AG04449 (cell line): ENCODE results near the gene TMEM205.

Source experiments
- CTCF ChIA-PET: fragments of 350-600 bp; formaldehyde crosslinking; extraction: SDS; loops from one replicate; lab custom pipeline; 2021; ENCODE audit warnings: antibody characterized with exemption; lab: Yijun Ruan, JAX
- POLR2A ChIA-PET: fragments of 400-600, 350-600 bp; formaldehyde crosslinking; extraction: SDS; loops from one replicate; lab custom pipeline; 2020; ENCODE audit warnings: antibody characterized with exemption, inconsistent platforms; lab: Yijun Ruan, JAX
- DNase-seq: peaks from one replicate; pipeline ENCODE4 v3.0.0-alpha.2; 2010; ENCODE audit warnings: low read depth, low spot score
- H3K4me3 ChIP-seq: 2 replicates; pipeline ENCODE4 v1.5.1; 2011; ENCODE audit warnings: low read depth, mild to moderate bottlenecking, control low read depth, low read length
- TF ChIP-seq, protein P1 (sequence below): IDR thresholded peaks from one replicate; pipeline ENCODE4 v1.5.1; 2011; ENCODE audit warnings: mild to moderate bottlenecking, moderate library complexity, low read length, control low read depth, inconsistent platforms; ENCODE audit not compliant: insufficient read depth; ENCODE audit errors: missing control alignments

TMEM205 gene

DNA sequence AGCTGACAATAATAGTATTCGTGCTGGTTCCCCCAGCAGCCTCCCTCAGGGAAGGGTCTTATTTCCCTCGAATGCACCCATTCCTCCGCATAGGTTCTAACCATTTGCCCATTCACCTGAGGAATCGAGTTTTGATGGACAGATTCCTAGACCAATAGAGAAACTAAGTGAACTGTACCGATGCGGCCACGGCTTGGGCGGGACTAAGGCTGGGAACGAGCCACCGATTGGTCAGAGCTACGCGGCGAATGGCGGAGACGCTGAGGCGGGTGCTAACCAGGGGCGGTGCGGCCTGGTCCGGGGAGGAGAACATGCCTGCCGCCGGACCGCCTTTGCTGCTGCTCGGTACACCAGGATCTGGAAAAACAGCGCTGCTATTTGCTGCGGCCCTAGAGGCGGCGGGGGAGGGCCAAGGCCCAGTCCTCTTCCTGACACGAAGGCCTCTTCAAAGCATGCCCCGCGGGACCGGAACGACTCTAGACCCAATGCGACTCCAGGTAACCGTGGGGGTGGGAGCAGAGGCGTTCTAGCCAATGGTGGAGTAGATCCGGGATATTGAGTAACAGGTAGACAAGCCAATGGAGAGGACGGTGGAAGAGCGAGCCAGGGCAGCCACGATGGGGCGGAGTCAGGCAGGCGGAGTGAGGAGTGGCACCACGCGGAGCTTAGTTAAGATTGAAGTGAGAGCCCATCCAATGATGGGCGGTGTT is 28.5 kb upstream of the TMEM205 start, which contains the start of gene SWSAP1:
Gene SWSAP1, plus strand, starts transcription at position 234 of the 710 bp plus-strand sequence. Its CDS starts 15 bp downstream, at position 249.
- POLR2A ChIA-PET, result interaction anchor here (0.6 to 1.5 kb wide), 8 partner anchors 11 to 61 kb away, joined by 3 to 11 read pairs (median 3); partner anchors contain the start of genes CCDC159, ODAD3, PRKCSH and TMEM205
- CTCF ChIA-PET, result interaction anchor here (0.7 to 5.6 kb wide), 10 partner anchors 9 to 162 kb away, joined by 3 to 18 read pairs (median 4); partner anchors contain the start of genes CCDC159, RGL3 and TMEM205
- peak within 1 kb of the TSS; percentile 65 for H3K4me3 ChIP-seq
- peak; percentile 94 for DNase-seq
- TF ChIP-seq, protein P1, sequence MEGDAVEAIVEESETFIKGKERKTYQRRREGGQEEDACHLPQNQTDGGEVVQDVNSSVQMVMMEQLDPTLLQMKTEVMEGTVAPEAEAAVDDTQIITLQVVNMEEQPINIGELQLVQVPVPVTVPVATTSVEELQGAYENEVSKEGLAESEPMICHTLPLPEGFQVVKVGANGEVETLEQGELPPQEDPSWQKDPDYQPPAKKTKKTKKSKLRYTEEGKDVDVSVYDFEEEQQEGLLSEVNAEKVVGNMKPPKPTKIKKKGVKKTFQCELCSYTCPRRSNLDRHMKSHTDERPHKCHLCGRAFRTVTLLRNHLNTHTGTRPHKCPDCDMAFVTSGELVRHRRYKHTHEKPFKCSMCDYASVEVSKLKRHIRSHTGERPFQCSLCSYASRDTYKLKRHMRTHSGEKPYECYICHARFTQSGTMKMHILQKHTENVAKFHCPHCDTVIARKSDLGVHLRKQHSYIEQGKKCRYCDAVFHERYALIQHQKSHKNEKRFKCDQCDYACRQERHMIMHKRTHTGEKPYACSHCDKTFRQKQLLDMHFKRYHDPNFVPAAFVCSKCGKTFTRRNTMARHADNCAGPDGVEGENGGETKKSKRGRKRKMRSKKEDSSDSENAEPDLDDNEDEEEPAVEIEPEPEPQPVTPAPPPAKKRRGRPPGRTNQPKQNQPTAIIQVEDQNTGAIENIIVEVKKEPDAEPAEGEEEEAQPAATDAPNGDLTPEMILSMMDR, result no peak

DNA sequence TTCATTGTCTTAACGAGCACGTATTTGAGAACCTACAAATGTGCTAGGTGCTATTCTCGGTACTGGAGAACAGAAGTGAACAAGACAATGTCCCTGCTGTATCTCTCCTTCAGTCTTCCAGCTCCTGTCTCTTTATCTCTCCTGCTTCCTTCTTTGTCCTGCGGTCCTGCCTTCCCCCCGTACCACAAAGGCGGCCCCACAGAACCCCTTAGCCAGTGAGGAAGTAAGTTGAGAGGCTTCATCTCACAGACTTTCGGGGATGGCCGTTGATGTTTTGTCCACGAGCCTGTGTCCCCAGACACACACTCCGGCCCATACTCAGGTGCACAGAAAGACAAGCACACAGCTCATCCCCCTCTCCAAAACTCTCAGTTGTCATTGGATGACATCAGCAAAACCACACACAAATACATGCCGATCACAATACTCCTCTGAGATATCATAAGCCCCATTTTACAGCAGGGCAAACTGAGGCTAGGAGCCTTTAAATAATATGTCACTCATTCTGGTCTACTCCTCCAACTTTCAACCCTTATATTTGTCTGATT is 27.9 kb upstream of the TMEM205 start:
- POLR2A ChIA-PET, result interaction anchor here (0.8 to 1.5 kb wide), 5 partner anchors 11 to 61 kb away, joined by 3 to 11 read pairs (median 3); partner anchors contain the start of genes CCDC159, ODAD3, PRKCSH and TMEM205
- peak overlapping the region; percentile 51 for H3K4me3 ChIP-seq
- CTCF ChIA-PET, result interaction anchor here (0.8 to 5.6 kb wide), 4 partner anchors 28 to 108 kb away, joined by 3 to 18 read pairs (median 4); partner anchors contain the start of genes CCDC159 and TMEM205
- TF ChIP-seq, protein P1, result no peak
- DNase-seq, result no peak

DNA sequence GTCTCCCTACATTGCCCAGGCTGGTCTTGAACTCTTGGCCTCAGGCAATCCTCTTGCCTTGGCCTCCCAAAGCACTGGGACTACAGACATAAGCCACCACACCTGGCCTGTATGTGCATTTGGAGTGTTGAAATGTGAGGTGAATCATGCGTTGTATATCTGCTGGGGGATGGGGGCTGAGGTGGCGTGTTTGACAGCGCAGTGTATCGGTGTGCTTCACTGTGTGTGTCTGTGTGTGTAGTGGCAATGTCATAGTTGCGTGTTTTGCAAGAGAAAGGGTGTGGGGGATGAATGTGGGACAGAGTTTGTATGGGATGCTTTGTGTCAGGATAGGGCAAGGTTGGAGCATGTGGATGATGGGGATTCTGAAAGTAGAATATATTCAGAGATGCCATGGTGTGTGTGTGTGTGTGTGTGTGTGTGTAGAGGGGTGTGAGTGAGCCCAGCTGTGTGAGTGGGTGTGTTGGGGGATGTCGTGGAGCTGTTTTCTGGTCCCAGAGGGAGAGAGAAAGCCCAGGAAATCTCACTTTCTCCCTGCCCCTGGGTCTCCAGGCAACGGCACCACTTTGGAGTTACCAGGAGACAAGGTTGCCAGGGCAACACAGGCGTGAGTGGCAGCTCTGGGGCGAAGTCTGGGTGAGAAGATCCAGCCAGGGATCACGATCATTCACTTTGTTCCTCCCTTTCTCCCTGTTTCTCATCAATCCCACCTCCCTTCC is 27.3 kb upstream of the TMEM205 start:
- TF ChIP-seq, protein P1, result no peak

DNA sequence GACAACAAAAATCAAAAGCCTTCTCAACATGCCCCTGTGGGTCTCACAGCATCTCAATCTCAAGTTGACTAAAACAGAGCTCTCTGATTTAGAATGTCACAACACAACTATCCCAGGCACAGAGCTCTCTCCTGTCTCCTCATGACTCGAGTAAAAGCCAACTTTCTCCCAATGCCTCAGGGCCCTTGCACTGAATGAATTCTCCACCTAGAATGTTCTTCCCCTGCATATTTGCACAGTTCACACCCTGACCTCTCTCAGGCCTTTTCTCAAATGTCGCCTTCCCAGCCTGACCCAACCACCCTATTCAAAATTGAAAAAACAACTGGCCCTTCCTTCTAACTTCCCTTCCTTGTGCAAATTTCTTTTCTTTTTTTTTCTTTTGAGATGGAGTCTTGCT is 24.7 kb upstream of the TMEM205 start:
- no peak overlapping the region for H3K4me3 ChIP-seq
- no peak for DNase-seq
- CTCF ChIA-PET, result interaction anchor here (0.7 to 3.5 kb wide), 2 partner anchors 10 to 11 kb away, joined by 3 to 17 read pairs; no protein-coding TSS in a partner anchor
- POLR2A ChIA-PET, result no interaction called here
- TF ChIP-seq, protein P1, result no peak

More for the DNA sequence above, 27.3 kb upstream of the TMEM205 start:
- H3K4me3 ChIP-seq, result no peak overlapping the region
- no peak for DNase-seq
- CTCF ChIA-PET, result no interaction called here
- POLR2A ChIA-PET, result interaction anchor here (1.4 kb wide), 1 partner anchor 12 kb away, joined by 3 read pairs; no protein-coding TSS in a partner anchor

DNA sequence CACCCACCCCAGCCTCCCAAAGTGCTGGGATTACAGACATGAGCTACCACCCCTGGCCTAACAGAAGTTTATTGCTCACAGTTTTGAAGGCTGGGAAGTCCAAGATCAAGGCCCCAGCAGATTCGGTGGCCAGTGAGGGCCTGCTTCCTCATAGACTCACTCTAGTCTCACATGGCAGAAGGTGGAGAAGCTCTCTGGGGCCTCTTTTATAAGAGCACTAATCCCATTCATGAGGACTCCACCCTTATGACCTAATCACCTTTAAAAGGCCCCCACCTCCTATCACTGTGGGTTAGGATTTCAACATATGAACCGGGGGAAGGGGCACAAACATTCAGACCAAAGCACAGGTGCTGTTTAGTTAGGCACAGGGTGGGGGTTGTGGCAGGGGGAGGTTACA is 21.5 kb upstream of the TMEM205 start:
- CTCF ChIA-PET, result interaction anchor here (2.4 to 3.5 kb wide), 2 partner anchors 13 to 115 kb away, joined by 7 to 17 read pairs; no protein-coding TSS in a partner anchor
- POLR2A ChIA-PET, result no interaction called here
- no peak for DNase-seq
- TF ChIP-seq, protein P1, result no peak
- no peak overlapping the region for H3K4me3 ChIP-seq
